C4-2B (cell line): ENCODE results near the gene IRF6.

Experiments
- ZFX ChIP-seq: fragments of 450-650 bp; IDR thresholded peaks from 2 replicates; pipeline ENCODE4 v1.6.1; 2017
- TF ChIP-seq, protein P1 (sequence below): fragments of 450-650 bp; conservative IDR thresholded peaks from 2 replicates; pipeline ENCODE4 v1.5.1; 2017; ENCODE audit warnings: mild to moderate bottlenecking

DNA sequence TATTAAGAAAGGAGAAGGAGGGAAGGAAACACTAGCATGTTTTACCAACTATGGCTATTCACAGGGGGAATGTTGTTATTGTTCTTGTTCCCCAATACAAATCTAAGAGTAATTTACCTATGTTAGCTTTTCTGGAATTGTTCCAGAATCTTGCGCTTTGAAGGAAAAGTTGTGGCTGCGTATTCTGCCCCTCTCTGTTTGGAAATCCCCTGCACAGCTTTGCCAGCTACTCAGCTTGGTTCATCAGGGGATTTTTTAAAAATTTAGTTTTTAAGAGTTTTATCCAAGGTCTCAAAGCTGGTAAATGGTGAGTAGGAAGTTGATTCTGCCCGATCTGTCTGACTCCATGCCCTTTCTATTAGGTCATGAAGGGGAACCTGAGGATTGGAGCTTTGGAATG is 9.5 kb upstream of the IRF6 start:
- TF ChIP-seq, protein P1, sequence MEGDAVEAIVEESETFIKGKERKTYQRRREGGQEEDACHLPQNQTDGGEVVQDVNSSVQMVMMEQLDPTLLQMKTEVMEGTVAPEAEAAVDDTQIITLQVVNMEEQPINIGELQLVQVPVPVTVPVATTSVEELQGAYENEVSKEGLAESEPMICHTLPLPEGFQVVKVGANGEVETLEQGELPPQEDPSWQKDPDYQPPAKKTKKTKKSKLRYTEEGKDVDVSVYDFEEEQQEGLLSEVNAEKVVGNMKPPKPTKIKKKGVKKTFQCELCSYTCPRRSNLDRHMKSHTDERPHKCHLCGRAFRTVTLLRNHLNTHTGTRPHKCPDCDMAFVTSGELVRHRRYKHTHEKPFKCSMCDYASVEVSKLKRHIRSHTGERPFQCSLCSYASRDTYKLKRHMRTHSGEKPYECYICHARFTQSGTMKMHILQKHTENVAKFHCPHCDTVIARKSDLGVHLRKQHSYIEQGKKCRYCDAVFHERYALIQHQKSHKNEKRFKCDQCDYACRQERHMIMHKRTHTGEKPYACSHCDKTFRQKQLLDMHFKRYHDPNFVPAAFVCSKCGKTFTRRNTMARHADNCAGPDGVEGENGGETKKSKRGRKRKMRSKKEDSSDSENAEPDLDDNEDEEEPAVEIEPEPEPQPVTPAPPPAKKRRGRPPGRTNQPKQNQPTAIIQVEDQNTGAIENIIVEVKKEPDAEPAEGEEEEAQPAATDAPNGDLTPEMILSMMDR: no peak
- no peak for TF ChIP-seq ZFX
